Lower lobe of right lung (tissue), 2 donors: ENCODE results near the gene ANKRD24. TPM values are rescaled to one million over a fixed set of nuclear protein-coding genes. Genes with fewer than 3 reads are reported as not detected.
A peak's percentile ranks its signal among the peaks of the same experiment; 100 is the strongest.
"Not testable (repeated sequence)": the region's sequence is repeated elsewhere in the genome, so short reads cannot be mapped to it uniquely, and the experiment has no call there.

Source experiments
- ATAC-seq, 2 donors: fragments of 200-7000 bp; cut with Tn5 transposase; one replicate each; pipeline ENCODE4 v1.9.1; 2020 to 2022; ENCODE audit warnings: mild to moderate bottlenecking in 2 of 2, moderate library complexity in 2 of 2
- DNase-seq: peaks from one replicate; pipeline ENCODE4 v3.0.0-alpha.2; 2020
- H3K27ac ChIP-seq: fragments of 200-600 bp; one replicate; pipeline ENCODE4 v1.8.0; 2022
- H3K27me3 ChIP-seq: fragments of 200-600 bp; one replicate; pipeline ENCODE4 v1.8.0; 2022; ENCODE audit warnings: low read depth
- H3K36me3 ChIP-seq: fragments of 200-600 bp; one replicate; pipeline ENCODE4 v1.8.0; 2022; ENCODE audit warnings: mild to moderate bottlenecking
- H3K4me1 ChIP-seq: fragments of 200-600 bp; one replicate; pipeline ENCODE4 v1.8.0; 2022
- H3K4me3 ChIP-seq: fragments of 200-600 bp; one replicate; pipeline ENCODE4 v1.8.0; 2022; ENCODE audit warnings: mild to moderate bottlenecking
- H3K9me3 ChIP-seq: fragments of 200-600 bp; one replicate; pipeline ENCODE4 v1.8.0; 2022
- intact Hi-C: fragments of 100-400 bp; cut with DNase I; formaldehyde crosslinking; loops from one replicate; pipeline ENCODE4 v1.11.0; 2022
- total RNA-seq: library from RNA; stranded (reverse); fragmentation: NEBNext Ultra II Directional; extraction: Animal tissue kit (Norgen Biotek cat#: 25700); gene quantifications from one replicate; pipeline ENCODE4 v1.2.1, GENCODE V29; 2021
- TF ChIP-seq, protein P1 (sequence below): fragments of 200-600 bp; IDR thresholded peaks from one replicate; pipeline ENCODE4 v1.8.0; 2022; ENCODE audit warnings: antibody characterized with exemption, mild to moderate bottlenecking
- donor health status: DM: no; HTN: yes; CAD: no; lungs with severe emphysema.

The ANKRD24 gene
- total RNA-seq, 1 donor from 2014 or later, result 1.9 TPM

DNA sequence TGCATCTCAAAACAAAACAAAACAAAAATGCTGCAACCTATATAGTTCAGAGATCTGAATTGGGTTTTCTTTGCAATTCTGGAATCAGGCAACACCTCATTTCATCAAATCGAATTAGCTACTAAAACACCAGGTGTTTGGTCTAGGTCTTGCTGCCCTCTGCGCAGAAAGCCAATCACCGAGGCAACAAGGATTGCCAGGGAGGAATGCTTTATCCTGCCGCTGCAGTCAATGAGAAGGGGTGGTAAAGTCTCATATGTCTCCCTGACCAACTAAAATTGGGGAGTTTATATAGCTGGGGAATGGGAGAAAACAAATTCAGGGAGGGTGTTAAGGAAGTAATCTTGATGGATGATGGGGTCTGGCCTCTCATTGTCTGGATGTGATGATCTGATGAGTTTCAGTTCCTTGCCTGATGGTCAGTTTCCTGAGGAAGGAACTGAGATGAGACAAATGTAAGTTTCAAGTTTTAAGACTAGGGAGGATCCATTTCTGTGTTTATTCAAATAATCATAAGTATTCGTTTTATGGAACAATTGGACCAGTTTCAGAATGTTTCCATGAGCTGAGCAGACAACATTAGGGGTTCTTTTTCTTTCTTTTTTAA lies 59.4 kb downstream of the ANKRD24 start:
- H3K36me3 ChIP-seq, result no peaks in the 10 kb centered on the region
- intact Hi-C loops, result no loop called here
- no peak overlapping the region for H3K27ac ChIP-seq
- ATAC-seq (no peak), DNase-seq (no peak)
- no peaks in the 10 kb centered on the region for H3K27me3 ChIP-seq
- no peak overlapping the region for H3K4me3 ChIP-seq
- TF ChIP-seq, protein P1, sequence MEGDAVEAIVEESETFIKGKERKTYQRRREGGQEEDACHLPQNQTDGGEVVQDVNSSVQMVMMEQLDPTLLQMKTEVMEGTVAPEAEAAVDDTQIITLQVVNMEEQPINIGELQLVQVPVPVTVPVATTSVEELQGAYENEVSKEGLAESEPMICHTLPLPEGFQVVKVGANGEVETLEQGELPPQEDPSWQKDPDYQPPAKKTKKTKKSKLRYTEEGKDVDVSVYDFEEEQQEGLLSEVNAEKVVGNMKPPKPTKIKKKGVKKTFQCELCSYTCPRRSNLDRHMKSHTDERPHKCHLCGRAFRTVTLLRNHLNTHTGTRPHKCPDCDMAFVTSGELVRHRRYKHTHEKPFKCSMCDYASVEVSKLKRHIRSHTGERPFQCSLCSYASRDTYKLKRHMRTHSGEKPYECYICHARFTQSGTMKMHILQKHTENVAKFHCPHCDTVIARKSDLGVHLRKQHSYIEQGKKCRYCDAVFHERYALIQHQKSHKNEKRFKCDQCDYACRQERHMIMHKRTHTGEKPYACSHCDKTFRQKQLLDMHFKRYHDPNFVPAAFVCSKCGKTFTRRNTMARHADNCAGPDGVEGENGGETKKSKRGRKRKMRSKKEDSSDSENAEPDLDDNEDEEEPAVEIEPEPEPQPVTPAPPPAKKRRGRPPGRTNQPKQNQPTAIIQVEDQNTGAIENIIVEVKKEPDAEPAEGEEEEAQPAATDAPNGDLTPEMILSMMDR, result no peak
- H3K9me3 ChIP-seq, result peaks cover 6% of the 10 kb centered on the region
- H3K4me1 ChIP-seq, result peaks cover 3% of the 10 kb centered on the region

DNA sequence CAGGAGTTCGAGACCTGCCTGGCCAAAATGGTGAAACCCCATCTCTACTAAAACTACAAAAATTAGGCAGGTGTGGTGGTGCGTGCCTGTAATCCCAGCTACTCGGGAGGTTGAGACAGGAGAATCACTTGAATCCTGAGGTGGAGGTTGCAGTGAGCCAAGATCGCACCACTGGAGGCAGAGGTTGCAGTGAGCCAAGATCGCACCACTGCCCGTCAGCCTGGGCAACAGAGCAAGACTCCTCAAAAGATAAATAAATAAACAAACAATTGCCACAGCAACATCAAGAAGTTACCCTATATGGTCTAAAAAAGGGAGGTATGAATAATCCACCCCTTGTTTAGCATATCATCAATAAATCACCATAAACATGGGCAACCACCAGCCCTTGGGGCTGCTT lies 63.4 kb downstream of the ANKRD24 start:
- intact Hi-C loops, H3K4me3 ChIP-seq: not testable (repeated sequence)

DNA sequence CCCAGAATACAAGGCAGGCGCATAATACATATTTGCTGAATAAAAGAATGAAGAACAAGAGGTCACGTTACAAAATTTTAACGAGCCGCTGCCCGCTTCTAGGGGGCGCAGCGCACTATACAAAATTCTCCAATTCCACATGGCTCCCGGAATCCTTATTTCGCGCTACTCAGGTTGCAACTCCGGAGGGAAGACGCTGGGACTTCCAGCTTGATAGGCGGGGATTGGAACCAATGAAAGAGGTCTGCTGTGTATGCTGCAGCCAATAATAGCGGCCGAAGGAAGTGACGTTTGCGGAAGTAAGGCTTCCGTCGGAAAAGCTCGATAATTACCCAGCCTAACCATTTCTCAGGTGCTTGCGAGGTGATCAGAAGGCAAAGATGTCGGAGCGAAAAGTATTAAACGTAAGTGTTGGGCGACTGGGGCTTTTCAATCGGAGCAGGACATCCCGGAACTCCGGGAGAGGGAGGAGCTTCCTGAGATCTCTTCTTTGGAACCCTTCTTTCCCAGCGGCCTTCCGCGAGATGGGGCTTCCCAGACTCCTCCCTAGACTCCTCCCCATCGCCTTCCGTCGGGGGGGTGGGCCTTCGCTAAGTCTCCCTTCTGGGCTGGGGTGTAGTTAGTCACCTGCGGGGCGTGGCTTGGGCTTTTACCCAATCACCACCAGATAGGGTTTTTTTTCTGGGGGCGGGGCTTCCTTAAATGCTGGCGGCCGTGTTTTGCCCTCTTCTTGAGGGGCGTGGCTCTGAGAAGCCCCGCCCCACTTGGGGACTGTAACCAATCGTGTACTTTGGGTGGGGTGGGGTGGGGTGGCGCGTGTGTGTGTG lies 64.5 kb downstream of the ANKRD24 start, which contains the start of gene YJU2:
TSS of gene YJU2 (plus strand) at position 314 of the 827 bp plus-strand sequence. CDS start at position 381, 67 bp downstream.
- peak; percentile 99 for ATAC-seq
- Histone ChIP-seq H3K9me3 (no peaks in the 10 kb centered on the region), H3K4me1 (peaks cover 14% of the 10 kb centered on the region), H3K27me3 (no peaks in the 10 kb centered on the region), H3K36me3 (peaks cover 35% of the 10 kb centered on the region), H3K27ac (peak within 1 kb of the TSS; percentile 94), H3K4me3 (peak within 1 kb of the TSS; percentile 60)
- TF ChIP-seq, protein P1, result peak; percentile 45
- peak; percentile 99 for DNase-seq
- intact Hi-C loops, result no loop called here

More for the DNA sequence above, 63.4 kb downstream of the ANKRD24 start:
- not testable (repeated sequence) for H3K9me3 ChIP-seq, H3K27me3 ChIP-seq, DNase-seq, ATAC-seq
- Histone ChIP-seq H3K4me1 (peaks cover 14% of the 10 kb centered on the region), H3K27ac (peak overlapping the region; percentile 94), H3K36me3 (peaks cover 25% of the 10 kb centered on the region)

DNA sequence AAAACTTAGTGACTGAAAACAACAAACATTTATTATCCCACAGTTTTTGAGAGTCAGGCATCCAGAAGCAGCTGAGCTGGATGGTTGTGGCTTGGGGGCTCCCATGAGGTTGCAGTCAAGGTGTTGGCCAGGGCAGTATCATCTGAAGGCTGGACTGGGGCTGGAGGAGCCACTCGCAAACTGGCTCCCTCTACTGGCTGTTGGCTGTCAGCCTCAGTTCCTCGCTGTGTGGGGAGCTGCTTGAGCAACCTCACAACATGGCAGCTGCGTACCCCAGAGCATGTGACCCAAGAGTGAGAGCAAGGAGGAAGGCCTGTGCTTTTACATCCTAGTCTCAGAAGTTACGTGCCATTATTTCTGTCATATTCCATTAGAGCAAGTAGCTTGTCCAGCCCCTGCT lies 74.1 kb downstream of the ANKRD24 start:
- intact Hi-C loops, result no loop called here
- H3K4me3 ChIP-seq, result no peak overlapping the region
- no peak for ATAC-seq
- peaks cover 6% of the 10 kb centered on the region for H3K9me3 ChIP-seq
- H3K36me3 ChIP-seq, result peaks cover 100% of the 10 kb centered on the region
- TF ChIP-seq, protein P1, result no peak
- no peak for DNase-seq
- no peaks in the 10 kb centered on the region for H3K27me3 ChIP-seq
- H3K4me1 ChIP-seq, result no peaks in the 10 kb centered on the region
- no peak overlapping the region for H3K27ac ChIP-seq

DNA sequence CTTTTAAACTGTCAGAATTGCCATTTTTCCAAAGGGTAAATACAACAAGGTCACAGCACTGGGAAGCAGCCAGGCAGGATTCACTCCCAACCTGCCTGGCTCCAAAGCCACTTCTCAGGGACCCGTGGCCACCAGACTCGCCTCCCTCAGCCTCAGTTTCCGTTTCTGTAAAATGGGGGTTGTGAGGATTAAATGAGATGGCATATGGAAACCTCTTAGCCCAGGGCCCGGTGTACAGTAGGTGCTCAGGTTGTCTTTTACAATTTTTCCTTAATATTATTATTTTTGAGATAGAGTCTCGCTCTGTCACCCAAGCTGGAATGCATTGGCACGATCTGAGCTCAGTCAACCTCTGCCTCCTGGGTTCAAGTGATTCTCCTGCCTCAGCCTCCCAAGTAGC lies 74.5 kb downstream of the ANKRD24 start:
- Histone ChIP-seq H3K9me3 (peaks cover 6% of the 10 kb centered on the region), H3K36me3 (peaks cover 100% of the 10 kb centered on the region)

More for the DNA sequence above, 74.5 kb downstream of the ANKRD24 start:
- TF ChIP-seq, protein P1, result no peak
- intact Hi-C loops, result no loop called here
- DNase-seq (no peak), ATAC-seq (no peak)
- Histone ChIP-seq H3K4me1 (no peaks in the 10 kb centered on the region), H3K27ac (no peak overlapping the region), H3K4me3 (no peak overlapping the region), H3K27me3 (no peaks in the 10 kb centered on the region)
